Measurements from ENCODE around the gene VSIG2.

VSIG2 gene

GRCh38 chr11:124763156-124763947 is 11.3 kb upstream of the VSIG2 start:
- peak; percentile 90 for DNase-seq (ENCODE audit: low spot score)

- DNase-seq (ENCODE audit: low spot score): no peak
Observed at GRCh38 chr11:124762624-124763155, 10.6 kb upstream of the VSIG2 start.

- DNase-seq (ENCODE audit: low spot score): no peak
Observed at GRCh38 chr11:124762105-124762623, 10.1 kb upstream of the VSIG2 start, which contains the start of gene ESAM. ESAM (minus strand) TSS chr11:124762290; CDS start chr11:124762154, 136 bp downstream.

- DNase-seq (ENCODE audit: low spot score): no peak
Observed at GRCh38 chr11:124761301-124762104, 9.4 kb upstream of the VSIG2 start.

GRCh38 chr11:124760806-124761205 is 8.8 kb upstream of the VSIG2 start:
- DNase-seq (ENCODE audit: low spot score): no peak

- no peak for DNase-seq (ENCODE audit: low spot score)
Observed at GRCh38 chr11:124760205-124760652, 8.2 kb upstream of the VSIG2 start.

- no peak for DNase-seq (ENCODE audit: low spot score)
Observed at GRCh38 chr11:124759266-124760204, 7.5 kb upstream of the VSIG2 start.

GRCh38 chr11:124758355-124759265 is 6.6 kb upstream of the VSIG2 start:
- DNase-seq (ENCODE audit: low spot score): no peak

GRCh38 chr11:124757320-124757719 is 5.3 kb upstream of the VSIG2 start:
- DNase-seq (ENCODE audit: low spot score): no peak

- DNase-seq (ENCODE audit: low spot score): no peak
Observed at GRCh38 chr11:124756753-124757227, 4.7 kb upstream of the VSIG2 start.

- DNase-seq (ENCODE audit: low spot score): no peak
Observed at GRCh38 chr11:124756033-124756752, 4.1 kb upstream of the VSIG2 start.

- DNase-seq (ENCODE audit: low spot score): no peak
Observed at GRCh38 chr11:124754710-124755109, 2.7 kb upstream of the VSIG2 start.

GRCh38 chr11:124754309-124754708 is 2.3 kb upstream of the VSIG2 start:
- no peak for DNase-seq (ENCODE audit: low spot score)

GRCh38 chr11:124753624-124754023 is 1.6 kb upstream of the VSIG2 start:
- DNase-seq (ENCODE audit: low spot score): no peak

GRCh38 chr11:124753205-124753604 is 1.1 kb upstream of the VSIG2 start:
- no peak for DNase-seq (ENCODE audit: low spot score)

- no peak for DNase-seq (ENCODE audit: low spot score)
Observed at GRCh38 chr11:124752471-124753102, 532 bp upstream of the VSIG2 start.

- DNase-seq (ENCODE audit: low spot score): no peak
Observed at GRCh38 chr11:124751391-124751740, 689 bp downstream of the VSIG2 start.

GRCh38 chr11:124749912-124750311 is 2.1 kb downstream of the VSIG2 start:
- no peak for DNase-seq (ENCODE audit: low spot score)
